Karpas-422 (cell line): ENCODE results near the gene FBP2. TPM values are rescaled to one million over a fixed set of nuclear protein-coding genes. Genes with fewer than 3 reads are reported as not detected.

Experiments
- DNase-seq: peaks from one replicate; pipeline ENCODE4 v3.0.0-alpha.2; 2015
- H2AFZ ChIP-seq: fragments of 200-600 bp; sonication (generic); 2 replicates; pipeline ENCODE4 v1.6.1; 2014; ENCODE audit warnings: antibody characterized with exemption, low read length, mixed read lengths
- H3K27ac ChIP-seq: fragments of 200-600 bp; sonication (generic); 2 replicates; pipeline ENCODE4 v1.5.1; 2014; ENCODE audit warnings: mild to moderate bottlenecking, low read length, moderate library complexity
- H3K27me3 ChIP-seq: fragments of 200-600 bp; sonication (generic); 2 replicates; pipeline ENCODE4 v1.6.1; 2014; ENCODE audit warnings: low read length, mixed read lengths
- H3K36me3 ChIP-seq: fragments of 200-600 bp; sonication (generic); 2 replicates; pipeline ENCODE4 v1.6.1; 2014; ENCODE audit warnings: low read length, mixed read lengths; ENCODE audit not compliant: insufficient read depth
- H3K4me1 ChIP-seq: fragments of 200-600 bp; sonication (generic); 2 replicates; pipeline ENCODE4 v1.6.1; 2014; ENCODE audit warnings: mild to moderate bottlenecking, low read length, mixed read lengths
- H3K4me2 ChIP-seq: fragments of 200-600 bp; sonication (generic); 2 replicates; pipeline ENCODE4 v1.6.1; 2014; ENCODE audit warnings: low read length, low read depth, mild to moderate bottlenecking; ENCODE audit not compliant: poor library complexity, severe bottlenecking
- H3K4me3 ChIP-seq: fragments of 200-600 bp; sonication (generic); 2 replicates; pipeline ENCODE4 v1.5.1; 2014; ENCODE audit warnings: mild to moderate bottlenecking, antibody characterized with exemption, low read length, mixed read lengths
- H3K79me2 ChIP-seq: fragments of 200-600 bp; sonication (generic); 2 replicates; pipeline ENCODE4 v1.6.1; 2014; ENCODE audit warnings: mild to moderate bottlenecking, low read length, mixed read lengths
- H3K9ac ChIP-seq: fragments of 200-600 bp; sonication (generic); 2 replicates; pipeline ENCODE4 v1.6.0; 2014; ENCODE audit warnings: low read length
- H3K9me2 ChIP-seq: fragments of 200-600 bp; sonication (generic), shearing (Covaris generic); replicated peaks from 2 replicates; pipeline ENCODE4 v1.6.0; 2014; ENCODE audit warnings: mild to moderate bottlenecking, low read length, moderate library complexity; ENCODE audit not compliant: insufficient read depth
- H3K9me3 ChIP-seq: fragments of 300-700, 200-600 bp; sonication (generic); 2 replicates; pipeline ENCODE4 v1.6.1; 2014; ENCODE audit warnings: low read length, mixed read lengths
- H4K20me1 ChIP-seq: fragments of 200-600 bp; sonication (generic); 2 replicates; pipeline ENCODE4 v1.6.1; 2014; ENCODE audit warnings: mild to moderate bottlenecking, antibody characterized with exemption, low read length, low read depth; ENCODE audit not compliant: insufficient read depth
- total RNA-seq: library from RNA; depleted of rRNA; stranded (reverse); fragments of >200 nt; shearing (Covaris generic); gene quantifications from 2 replicates; pipeline ENCODE4 v1.2.3, GENCODE V29; 2014; ENCODE audit warnings: low replicate concordance

FBP2 gene
- total RNA-seq, 1 experiment from 2014 or later: not detected

DNA sequence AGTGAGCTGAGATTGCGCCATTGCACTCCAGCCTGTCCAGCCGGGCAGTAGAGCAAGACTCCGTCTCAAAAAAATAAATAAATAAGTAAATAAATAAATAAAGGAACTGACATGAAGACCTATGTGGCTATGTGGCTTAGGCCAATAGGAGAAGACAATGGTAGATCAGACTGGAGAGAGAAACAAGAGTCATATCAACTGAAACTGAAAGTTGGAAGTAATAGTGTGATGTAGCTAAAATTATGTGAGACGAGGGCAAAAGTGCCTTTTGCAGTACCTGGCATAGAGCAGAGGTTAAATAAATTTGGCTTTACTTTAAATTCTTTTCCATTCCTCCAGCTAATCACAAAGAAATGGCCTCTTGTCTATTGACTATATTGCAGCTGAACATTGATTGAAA, 7.3 kb downstream of the FBP2 start:
- H3K27ac ChIP-seq: no peak overlapping the region

GRCh38 chr9:94584555-94584954, 9.1 kb downstream of the FBP2 start:
- Histone ChIP-seq H3K4me2 (no peak overlapping the region), H3K9me2 (no peaks in the 10 kb centered on the region), H3K9ac (no peak overlapping the region), H3K79me2 (no peaks in the 10 kb centered on the region), H3K9me3 (no peaks in the 10 kb centered on the region), H3K27ac (no peak overlapping the region), H4K20me1 (no peaks in the 10 kb centered on the region), H3K36me3 (no peaks in the 10 kb centered on the region), H3K4me1 (no peaks in the 10 kb centered on the region), H2AFZ (no peak overlapping the region), H3K27me3 (no peaks in the 10 kb centered on the region), H3K4me3 (no peak overlapping the region)
- DNase-seq: no peak

More for the DNA sequence above, 7.3 kb downstream of the FBP2 start:
- Histone ChIP-seq H3K4me1 (no peaks in the 10 kb centered on the region), H3K9me2 (no peaks in the 10 kb centered on the region), H3K4me3 (no peak overlapping the region), H3K9me3 (no peaks in the 10 kb centered on the region), H3K9ac (no peak overlapping the region), H3K27me3 (no peaks in the 10 kb centered on the region), H2AFZ (no peak overlapping the region), H3K4me2 (no peak overlapping the region), H3K36me3 (no peaks in the 10 kb centered on the region), H3K79me2 (no peaks in the 10 kb centered on the region), H4K20me1 (no peaks in the 10 kb centered on the region)
- DNase-seq: no peak

DNA sequence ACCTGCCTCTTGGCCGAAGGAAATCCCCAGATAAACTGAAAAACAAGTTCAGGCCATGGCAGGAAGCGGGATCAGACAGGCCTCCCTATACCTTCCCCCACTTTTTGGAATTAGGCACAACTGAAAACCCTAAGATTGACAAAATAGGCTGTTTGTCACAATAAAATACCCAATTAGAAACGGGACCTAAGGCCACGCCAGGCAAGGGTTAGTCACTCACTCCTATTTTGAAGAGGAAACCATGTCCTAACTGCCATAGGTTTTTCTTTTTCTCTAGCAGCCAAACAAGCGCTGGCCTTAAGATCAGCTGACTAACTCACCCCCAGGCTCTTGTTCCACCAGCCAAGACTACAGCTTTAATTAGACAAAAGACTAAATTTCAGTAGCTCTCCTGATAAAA, 11.9 kb downstream of the FBP2 start:
- Histone ChIP-seq H3K9me3 (no peaks in the 10 kb centered on the region), H3K27ac (no peak overlapping the region), H3K4me3 (no peak overlapping the region), H3K9me2 (no peaks in the 10 kb centered on the region), H3K9ac (no peak overlapping the region), H3K4me1 (no peaks in the 10 kb centered on the region), H3K4me2 (no peak overlapping the region), H3K27me3 (no peaks in the 10 kb centered on the region), H2AFZ (no peak overlapping the region), H3K36me3 (no peaks in the 10 kb centered on the region), H3K79me2 (no peaks in the 10 kb centered on the region), H4K20me1 (no peaks in the 10 kb centered on the region)
- no peak for DNase-seq

DNA sequence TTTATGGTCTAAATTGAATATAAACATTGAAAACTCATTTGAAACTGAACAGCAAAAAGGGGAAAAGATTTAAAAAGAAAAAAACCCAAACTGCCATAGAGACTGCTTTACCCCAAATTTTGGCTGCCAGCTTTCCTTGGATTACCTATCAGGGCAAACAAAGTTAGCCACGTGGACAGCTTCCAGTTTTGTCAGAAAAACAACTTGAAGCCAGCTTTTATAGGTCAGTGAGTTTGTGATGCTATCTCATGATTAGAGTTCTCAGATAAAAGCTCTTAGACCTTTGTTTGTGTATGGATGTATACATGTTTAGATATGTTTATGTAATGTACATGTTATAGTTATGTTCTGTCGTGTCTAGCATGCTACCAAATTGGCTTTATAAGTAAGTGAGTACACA, 16.1 kb downstream of the FBP2 start:
- Histone ChIP-seq H3K27me3 (no peaks in the 10 kb centered on the region), H3K79me2 (no peaks in the 10 kb centered on the region), H3K4me1 (no peaks in the 10 kb centered on the region), H3K9me3 (no peaks in the 10 kb centered on the region), H4K20me1 (no peaks in the 10 kb centered on the region), H3K4me2 (no peak overlapping the region), H3K9ac (no peak overlapping the region), H3K4me3 (no peak overlapping the region), H3K27ac (no peak overlapping the region), H2AFZ (no peak overlapping the region), H3K9me2 (no peaks in the 10 kb centered on the region), H3K36me3 (no peaks in the 10 kb centered on the region)
- DNase-seq: no peak

DNA sequence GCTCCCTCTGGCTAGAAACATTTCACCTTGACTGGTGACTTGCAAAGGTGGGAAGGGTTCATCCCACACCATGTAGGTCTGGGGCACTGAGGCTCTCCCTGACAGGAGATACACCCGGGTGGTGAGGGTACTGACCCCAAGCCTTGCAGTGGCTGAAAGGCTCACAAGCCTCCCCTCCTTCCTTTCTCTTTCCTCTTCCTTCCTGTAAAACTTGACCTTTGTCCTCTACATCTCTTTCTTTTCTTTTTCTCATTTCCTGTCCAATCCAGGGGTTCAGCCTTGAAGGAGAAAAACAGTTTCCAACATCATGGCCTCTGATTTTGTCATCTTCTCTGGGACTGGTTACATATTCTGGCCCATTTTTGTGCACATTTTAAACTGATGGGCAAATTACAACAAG, 16.6 kb downstream of the FBP2 start:
- H3K36me3 ChIP-seq: no peaks in the 10 kb centered on the region
- H3K9ac ChIP-seq: no peak overlapping the region
- H3K9me2 ChIP-seq: no peaks in the 10 kb centered on the region
- no peaks in the 10 kb centered on the region for H3K79me2 ChIP-seq
- no peak overlapping the region for H3K4me2 ChIP-seq
- H2AFZ ChIP-seq: no peak overlapping the region
- H4K20me1 ChIP-seq: no peaks in the 10 kb centered on the region
- H3K4me1 ChIP-seq: no peaks in the 10 kb centered on the region
- H3K4me3 ChIP-seq: no peak overlapping the region
- H3K27ac ChIP-seq: no peak overlapping the region
- H3K27me3 ChIP-seq: no peaks in the 10 kb centered on the region
- no peak for DNase-seq
- H3K9me3 ChIP-seq: no peaks in the 10 kb centered on the region

DNA sequence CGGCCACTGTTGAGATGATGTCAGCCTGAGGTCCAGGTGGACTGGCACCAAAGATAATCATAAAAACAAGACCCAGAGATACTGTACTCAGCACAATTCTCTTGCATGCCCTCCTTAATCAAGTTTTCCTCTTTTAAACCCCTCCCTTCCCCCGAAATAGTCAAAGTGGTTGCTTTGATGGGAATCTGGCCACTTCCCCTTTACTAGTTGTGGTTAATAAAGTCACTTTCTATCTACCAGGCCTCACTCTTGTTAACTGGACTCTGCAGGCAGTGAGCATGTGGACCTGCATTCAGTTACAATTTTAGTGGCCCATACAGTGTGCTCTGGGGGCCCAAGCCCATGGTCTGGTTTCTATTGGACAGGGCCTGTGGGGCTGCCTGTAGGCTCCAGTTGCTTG, 17.5 kb downstream of the FBP2 start:
- DNase-seq: no peak
- Histone ChIP-seq H3K79me2 (no peaks in the 10 kb centered on the region), H3K4me3 (no peak overlapping the region), H3K9me2 (no peaks in the 10 kb centered on the region), H2AFZ (no peak overlapping the region), H3K4me2 (no peak overlapping the region), H4K20me1 (no peaks in the 10 kb centered on the region), H3K36me3 (no peaks in the 10 kb centered on the region), H3K4me1 (no peaks in the 10 kb centered on the region), H3K9me3 (no peaks in the 10 kb centered on the region), H3K9ac (no peak overlapping the region), H3K27me3 (no peaks in the 10 kb centered on the region), H3K27ac (no peak overlapping the region)

DNA sequence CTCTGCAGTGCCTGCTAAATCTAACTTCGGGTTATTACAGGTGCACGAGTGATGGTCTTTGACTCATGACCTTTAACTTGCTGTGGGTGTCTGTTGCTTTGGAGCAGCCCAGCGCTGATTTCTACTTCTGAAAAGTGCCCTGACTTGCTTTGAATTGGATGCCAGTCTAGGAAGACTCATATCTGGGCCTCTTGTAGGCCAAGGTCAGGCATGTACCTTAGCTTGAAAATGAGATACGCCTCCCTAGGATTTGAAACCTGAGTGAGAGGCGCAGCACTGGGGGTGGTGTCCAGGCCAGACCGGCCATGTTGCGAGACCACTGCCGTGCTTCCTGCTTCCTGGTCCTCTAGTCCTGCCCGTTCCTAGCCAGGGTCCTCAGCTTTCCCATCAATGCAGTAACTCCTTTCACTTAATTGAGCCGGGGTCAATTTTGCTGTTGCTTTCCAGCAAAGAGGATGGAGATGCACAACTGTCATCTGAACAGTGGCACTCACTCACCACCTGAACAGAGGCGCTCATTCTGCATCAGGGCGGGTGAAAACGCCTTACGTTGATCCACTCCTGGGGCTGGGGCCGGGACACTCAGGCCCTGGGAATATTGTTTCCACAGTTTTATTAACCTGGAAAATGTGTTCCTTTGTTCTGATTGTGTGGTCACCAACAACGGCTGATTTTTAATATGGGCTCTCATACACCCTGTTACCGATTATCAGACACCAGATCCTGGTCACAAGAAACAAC, 24.5 kb downstream of the FBP2 start:
- Histone ChIP-seq H3K27me3 (no peaks in the 10 kb centered on the region), H3K79me2 (no peaks in the 10 kb centered on the region), H3K4me3 (no peak overlapping the region), H3K36me3 (no peaks in the 10 kb centered on the region), H3K9ac (no peak overlapping the region), H3K4me1 (no peaks in the 10 kb centered on the region), H3K9me2 (no peaks in the 10 kb centered on the region), H2AFZ (no peak overlapping the region), H4K20me1 (no peaks in the 10 kb centered on the region), H3K4me2 (no peak overlapping the region), H3K9me3 (no peaks in the 10 kb centered on the region), H3K27ac (no peak overlapping the region)
- DNase-seq: no peak

- Histone ChIP-seq H3K9ac (no peak overlapping the region), H3K9me2 (no peaks in the 10 kb centered on the region), H3K27ac (no peak overlapping the region), H3K4me3 (no peak overlapping the region), H3K4me2 (no peak overlapping the region), H3K9me3 (no peaks in the 10 kb centered on the region), H3K79me2 (no peaks in the 10 kb centered on the region), H3K4me1 (no peaks in the 10 kb centered on the region), H3K27me3 (no peaks in the 10 kb centered on the region), H4K20me1 (no peaks in the 10 kb centered on the region), H2AFZ (no peak overlapping the region), H3K36me3 (no peaks in the 10 kb centered on the region)
- DNase-seq: no peak
Measured at GRCh38 chr9:94568250-94568889, 25.3 kb downstream of the FBP2 start.
